Cardiac septum (tissue), 1 donor: Measurements from ENCODE around the gene MTPN. TPM values are rescaled to one million over a fixed set of nuclear protein-coding genes. Genes with fewer than 3 reads are reported as not detected.

ENCODE experiments used
- DNase-seq: peaks from one replicate; pipeline ENCODE4 v3.0.0-alpha.2; 2020; ENCODE audit warnings: low spot score
- intact Hi-C: fragments of 100-400 bp; cut with DNase I; formaldehyde crosslinking; loops from one replicate; pipeline ENCODE4 v1.14.0; 2022
- total RNA-seq: library from RNA; stranded (reverse); fragmentation: NEBNext Ultra II Directional; extraction: Animal tissue kit (Norgen Biotek cat#: 25700); gene quantifications from one replicate; pipeline ENCODE4 v1.2.1, GENCODE V29; 2021
- donor health status: DM: no; HTN: no; CAD: no.

Gene MTPN
- total RNA-seq, 1 donor from 2014 or later, result 121 TPM

- intact Hi-C loops, result no loop called here
- DNase-seq, result no peak
These were observed 16.3 kb downstream of the MTPN start for GRCh38 chr7:135960709-135961451.

- intact Hi-C loops, result no loop called here
- no peak for DNase-seq
These were observed 17.4 kb downstream of the MTPN start for GRCh38 chr7:135959646-135960363.

- no peak for DNase-seq
- intact Hi-C loops, result no loop called here
These were observed 19.0 kb downstream of the MTPN start for GRCh38 chr7:135958173-135958572.

DNA sequence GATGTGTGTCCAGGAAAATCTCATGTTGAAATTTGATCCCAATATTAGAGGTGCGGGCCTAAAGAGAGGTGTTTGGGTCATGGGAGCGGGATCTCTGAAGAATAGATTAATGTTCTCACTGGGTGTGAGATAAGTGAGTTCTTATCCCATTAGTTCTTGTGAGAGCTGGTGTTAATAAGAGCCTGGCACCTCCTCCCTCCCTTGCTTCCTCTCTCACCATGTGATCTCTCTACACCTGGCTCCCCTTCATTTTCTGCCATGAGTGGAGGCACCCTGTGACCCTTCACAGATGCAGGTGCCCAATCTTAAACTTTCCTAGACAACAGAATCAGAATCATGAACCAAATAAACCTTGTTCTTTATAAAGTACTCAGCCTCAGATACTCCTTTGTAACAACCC lies 19.5 kb downstream of the MTPN start:
- no peak for DNase-seq
- intact Hi-C loops, result no loop called here

DNA sequence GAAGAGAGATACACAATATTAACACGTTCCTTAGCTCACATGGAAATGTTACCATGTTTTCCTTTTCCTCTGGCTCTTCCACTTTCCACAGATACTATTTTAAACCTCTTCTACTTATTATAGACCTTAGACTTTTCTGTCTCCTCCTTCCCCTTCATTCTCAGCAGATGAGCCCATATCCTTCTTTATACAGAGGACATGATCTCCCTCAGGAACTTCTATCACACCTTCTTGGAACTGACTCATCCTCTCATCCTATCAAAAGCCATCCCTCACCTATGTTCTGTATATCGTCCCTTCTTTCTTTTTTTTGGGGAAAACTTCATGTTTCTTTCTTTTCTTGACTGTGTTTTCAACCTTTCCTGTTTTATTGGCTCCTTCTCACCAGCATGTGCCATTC lies 20.8 kb downstream of the MTPN start:
- intact Hi-C loops, result no loop called here
- DNase-seq, result no peak

- intact Hi-C loops, result no loop called here
- no peak for DNase-seq
These were observed 26.2 kb downstream of the MTPN start for GRCh38 chr7:135950972-135951371.

DNA sequence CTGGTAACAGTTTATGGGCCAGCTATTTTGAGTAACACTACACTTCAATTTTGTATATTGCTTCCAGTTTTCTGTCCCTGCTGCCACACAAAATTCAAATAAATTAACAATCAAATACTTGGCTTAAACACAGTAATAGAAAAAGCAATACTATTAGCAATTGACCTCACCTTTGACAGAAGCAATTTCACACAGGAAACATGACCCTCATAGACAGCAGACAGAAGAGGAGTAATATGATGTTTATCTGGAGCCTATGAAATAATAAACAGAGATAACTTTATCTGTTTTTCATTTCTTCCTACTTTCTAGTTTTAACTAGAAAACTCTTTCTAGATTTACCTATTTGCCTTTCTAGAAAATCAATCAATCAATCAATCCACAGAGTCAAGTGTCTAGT lies 26.7 kb downstream of the MTPN start:
- DNase-seq, result no peak
- intact Hi-C loops, result no loop called here

- intact Hi-C loops, result no loop called here
These were observed 30.7 kb downstream of the MTPN start for GRCh38 chr7:135946289-135947055.

DNA sequence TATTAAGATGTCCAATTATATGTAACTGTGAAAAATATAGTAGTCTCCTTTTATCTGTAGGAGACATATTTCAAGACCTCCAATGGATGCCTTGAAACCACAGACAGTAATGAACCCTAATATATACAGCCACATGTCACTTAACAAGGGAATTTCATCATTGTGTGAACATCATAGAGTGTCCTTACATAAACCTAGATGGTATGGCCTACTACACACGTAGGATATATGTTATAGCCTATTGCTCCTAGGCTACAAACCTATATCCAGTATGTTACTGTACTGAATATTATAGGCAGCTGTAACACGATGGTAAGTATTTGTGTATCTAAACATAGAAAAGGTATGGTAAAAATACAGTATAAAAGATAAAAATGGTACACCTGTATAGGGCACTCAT lies 32.4 kb downstream of the MTPN start:
- intact Hi-C loops, result no loop called here
- no peak for DNase-seq

More at GRCh38 chr7:135946289-135947055, 30.7 kb downstream of the MTPN start:
- no peak for DNase-seq

DNA sequence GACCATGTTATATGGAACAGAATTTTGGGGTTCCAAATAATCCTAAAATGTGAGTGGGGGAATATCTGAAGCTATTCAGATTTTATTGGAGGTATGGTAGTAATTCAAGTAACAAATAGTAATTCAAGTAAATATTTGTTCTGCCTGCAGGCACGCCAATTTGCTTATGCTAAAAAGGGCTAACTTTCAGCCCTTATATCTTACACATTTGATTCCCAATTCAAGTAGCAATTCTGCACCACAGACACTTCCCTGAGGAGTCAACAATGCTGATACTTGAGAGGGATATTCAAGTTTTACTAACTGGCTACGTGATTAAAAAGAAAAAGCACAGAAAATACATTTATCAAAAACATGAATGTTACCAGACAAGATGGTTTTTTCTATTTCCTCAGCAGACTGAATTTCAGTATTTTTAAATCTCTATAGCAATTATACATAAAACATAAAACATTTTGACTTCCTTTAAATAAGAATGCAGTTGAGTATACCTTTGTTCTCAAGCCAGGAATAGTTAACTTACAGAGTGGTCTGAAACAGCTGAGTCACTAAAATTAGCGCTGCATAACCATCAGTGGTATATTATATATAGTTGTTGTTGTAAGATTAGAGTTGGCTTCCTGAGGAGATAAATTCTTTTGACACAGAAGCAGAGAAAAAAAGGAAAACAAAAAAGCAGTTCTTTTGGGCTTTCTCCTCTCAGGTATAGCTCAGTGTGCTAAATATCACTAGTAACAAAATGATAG lies 33.9 kb downstream of the MTPN start:
- DNase-seq, result no peak
- intact Hi-C loops, result no loop called here

GRCh38 chr7:135942614-135943013 lies 34.5 kb downstream of the MTPN start:
- DNase-seq, result no peak
- intact Hi-C loops, result no loop called here

DNA sequence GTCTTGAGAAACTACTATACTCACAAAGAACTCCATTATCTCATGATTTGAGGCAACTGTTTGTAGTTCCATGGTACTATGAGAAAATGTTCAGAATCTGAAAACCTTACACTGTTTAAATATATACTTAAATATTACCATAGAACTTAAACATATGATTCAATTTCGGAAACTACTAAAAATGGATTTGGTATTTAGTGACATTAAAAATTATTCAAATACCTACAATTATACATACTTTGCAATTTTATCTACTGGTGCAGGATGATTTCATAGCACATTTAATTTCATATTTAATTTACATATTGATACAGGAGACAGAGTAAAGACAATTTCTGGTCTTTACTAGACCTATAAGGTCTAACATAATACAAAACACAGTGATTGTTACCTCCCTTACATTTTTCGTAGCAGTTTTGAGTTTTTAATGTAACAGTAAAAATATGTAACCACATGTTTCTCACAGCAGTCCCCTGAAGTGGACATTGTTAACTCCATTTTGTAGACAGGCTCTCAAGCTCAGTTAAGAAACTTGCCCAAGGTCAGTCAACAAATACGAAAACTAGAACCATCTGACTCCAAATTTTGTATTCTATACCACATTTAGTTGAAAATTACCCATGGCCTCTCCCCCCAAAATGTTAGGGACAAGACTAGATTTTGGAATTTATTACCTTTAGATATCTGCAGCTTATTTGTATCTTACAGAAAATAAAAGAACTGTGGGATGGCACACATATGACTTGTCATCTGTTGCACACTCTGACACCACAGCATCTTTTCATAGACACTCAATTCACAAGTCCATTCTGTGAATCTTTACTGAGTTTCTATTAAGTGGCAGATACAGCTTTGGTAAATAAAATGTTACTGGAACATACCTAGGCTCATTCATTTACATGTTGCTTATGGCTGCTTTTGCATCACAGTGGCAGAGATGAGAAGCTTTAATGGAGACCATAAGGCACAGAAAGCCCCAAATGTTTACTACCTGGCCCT lies 36.8 kb downstream of the MTPN start:
- no peak for DNase-seq
- intact Hi-C loops, result no loop called here

DNA sequence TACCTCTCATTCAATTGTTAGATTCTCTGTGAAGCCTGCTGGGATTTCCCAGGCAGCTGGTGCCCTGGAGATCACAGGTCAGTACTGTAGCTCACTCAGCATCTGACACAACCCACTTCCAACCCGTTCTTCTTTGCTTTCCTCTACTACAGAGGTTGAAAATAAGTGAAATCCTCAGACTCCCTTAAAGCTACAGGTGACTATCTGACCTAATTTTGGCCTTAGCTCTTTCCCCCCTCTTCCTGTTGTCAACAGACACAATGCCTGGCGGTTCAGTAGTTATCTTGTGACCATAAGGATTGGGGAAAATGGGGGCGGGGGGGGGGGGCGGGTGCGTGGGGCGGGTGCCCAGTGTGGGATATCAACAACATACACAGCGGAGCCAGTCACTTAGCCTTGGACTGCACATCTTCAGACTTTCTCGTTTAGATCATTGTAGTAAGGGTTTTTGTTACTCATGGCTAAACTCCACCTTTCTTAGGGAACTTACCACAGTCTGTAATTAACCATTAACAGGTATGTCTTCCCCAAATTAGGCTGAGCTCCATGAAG lies 37.8 kb downstream of the MTPN start:
- intact Hi-C loops, result no loop called here
- DNase-seq, result no peak

GRCh38 chr7:135938563-135938962 lies 38.6 kb downstream of the MTPN start:
- intact Hi-C loops, result no loop called here
- DNase-seq, result no peak

- DNase-seq, result no peak
- intact Hi-C loops, result no loop called here
These were observed 39.1 kb downstream of the MTPN start for GRCh38 chr7:135938086-135938485.

- no peak for DNase-seq
- intact Hi-C loops, result no loop called here
These were observed 40.5 kb downstream of the MTPN start for GRCh38 chr7:135936497-135937217.

- intact Hi-C loops, result loop anchor here (5.0 kb wide), 1 partner anchor 43 kb away; the partner anchor contains the start of gene MTPN
- DNase-seq, result no peak
These were observed 42.5 kb downstream of the MTPN start for GRCh38 chr7:135934651-135935050.
